22Rv1 (cell line): Measurements from ENCODE around the gene GSTA5.

Source experiments
- CTCF ChIP-seq: fragments of 450-650 bp; IDR thresholded peaks from 2 replicates; pipeline ENCODE4 v1.5.1; 2017; ENCODE audit warnings: mild to moderate bottlenecking
- ZFX ChIP-seq: fragments of 450-650 bp; IDR thresholded peaks from 2 replicates; pipeline ENCODE4 v1.6.1; 2017; ENCODE audit warnings: antibody characterized with exemption, borderline replicate concordance

GRCh38 chr6:52877786-52878185, 37.2 kb upstream of the GSTA5 start:
- TF ChIP-seq CTCF (no peak), ZFX (no peak)
